HuH-7 (cell line): ENCODE data around the gene SIGMAR1.

Experiments
- DNase-seq: peaks from one replicate; pipeline ENCODE4 v3.0.0; 2011; ENCODE audit warnings: low spot score

The SIGMAR1 gene

GRCh38 chr9:34603610-34604231, 33.9 kb downstream of the SIGMAR1 start:
- peak; percentile 81 for DNase-seq

- no peak for DNase-seq
These were observed 35.5 kb downstream of the SIGMAR1 start for GRCh38 chr9:34601937-34602573.

DNA sequence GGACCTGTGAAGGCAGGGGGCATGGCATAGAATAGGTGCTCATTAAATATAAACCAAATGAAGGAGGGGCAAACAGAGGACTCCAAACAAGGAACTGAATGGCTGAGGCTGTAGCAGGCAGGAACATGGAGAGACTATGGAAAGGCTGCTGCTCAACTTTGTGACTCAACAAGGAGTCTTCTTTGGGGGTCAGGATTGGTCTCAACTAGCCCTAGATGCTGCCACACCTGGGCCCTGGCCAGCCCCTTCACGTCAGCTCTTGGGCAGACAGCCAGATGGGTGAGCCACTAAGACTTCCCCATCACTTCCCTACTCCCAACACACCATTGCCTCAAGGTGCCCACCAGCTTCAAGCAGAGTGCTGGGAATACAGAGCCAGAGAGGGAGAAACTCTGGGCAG, 36.7 kb downstream of the SIGMAR1 start:
- DNase-seq: no peak

- DNase-seq: no peak
These were observed 38.0 kb downstream of the SIGMAR1 start for GRCh38 chr9:34599546-34599945.

DNA sequence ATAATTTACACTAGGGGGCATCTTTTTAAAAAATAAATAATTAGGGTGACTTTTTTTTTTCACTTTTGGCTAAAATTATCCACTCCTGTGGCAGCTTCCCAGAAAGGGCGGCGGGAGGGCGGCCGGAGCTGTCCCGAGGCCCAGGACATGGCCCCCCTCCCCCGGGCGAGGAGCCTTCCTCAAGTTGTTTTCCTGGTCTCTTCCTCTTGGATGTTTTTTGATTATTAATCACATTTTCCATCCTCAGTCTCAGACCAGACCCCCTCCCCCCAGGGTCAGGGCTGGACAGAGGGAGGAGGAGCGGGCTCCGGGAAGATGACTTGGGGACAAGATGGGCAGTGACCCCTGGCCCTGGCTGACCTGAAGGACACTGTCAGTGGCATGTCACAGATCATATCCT, 43.4 kb downstream of the SIGMAR1 start:
- DNase-seq: no peak

DNA sequence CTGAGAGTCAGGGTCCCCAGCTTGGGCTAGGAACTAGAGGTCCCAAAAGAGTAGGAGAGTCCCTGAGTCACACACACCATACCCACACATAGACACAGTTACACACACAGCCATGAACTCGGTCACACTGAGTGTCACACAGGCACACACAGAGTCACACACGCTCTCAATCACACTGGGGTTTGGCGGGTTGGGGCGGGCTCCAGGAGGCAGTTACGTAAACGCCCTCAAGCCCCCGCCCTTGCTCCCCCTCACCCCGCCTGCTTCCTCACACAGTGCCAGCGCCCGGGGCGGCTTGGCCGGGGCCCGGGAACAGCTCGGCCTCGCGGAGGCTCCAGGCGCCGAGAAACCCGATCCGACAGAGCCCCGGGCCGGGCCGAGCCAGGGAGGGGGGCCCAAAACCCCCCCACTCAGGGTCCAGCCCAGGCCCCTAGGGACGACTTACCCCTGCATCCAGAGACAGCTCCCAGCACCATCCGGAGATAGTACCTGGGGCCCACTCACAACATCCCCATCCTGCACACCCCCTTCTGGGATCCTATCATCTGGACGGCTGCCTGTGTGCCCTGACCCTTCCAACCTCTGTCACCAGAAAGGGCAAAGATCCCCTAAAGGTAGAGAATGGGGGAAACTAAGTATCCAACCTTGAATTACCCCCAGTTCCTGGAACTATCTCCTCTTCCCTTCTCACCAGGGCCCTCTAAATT, 44.5 kb downstream of the SIGMAR1 start:
- no peak for DNase-seq

GRCh38 chr9:34591917-34592866, 45.4 kb downstream of the SIGMAR1 start:
- DNase-seq: no peak

DNA sequence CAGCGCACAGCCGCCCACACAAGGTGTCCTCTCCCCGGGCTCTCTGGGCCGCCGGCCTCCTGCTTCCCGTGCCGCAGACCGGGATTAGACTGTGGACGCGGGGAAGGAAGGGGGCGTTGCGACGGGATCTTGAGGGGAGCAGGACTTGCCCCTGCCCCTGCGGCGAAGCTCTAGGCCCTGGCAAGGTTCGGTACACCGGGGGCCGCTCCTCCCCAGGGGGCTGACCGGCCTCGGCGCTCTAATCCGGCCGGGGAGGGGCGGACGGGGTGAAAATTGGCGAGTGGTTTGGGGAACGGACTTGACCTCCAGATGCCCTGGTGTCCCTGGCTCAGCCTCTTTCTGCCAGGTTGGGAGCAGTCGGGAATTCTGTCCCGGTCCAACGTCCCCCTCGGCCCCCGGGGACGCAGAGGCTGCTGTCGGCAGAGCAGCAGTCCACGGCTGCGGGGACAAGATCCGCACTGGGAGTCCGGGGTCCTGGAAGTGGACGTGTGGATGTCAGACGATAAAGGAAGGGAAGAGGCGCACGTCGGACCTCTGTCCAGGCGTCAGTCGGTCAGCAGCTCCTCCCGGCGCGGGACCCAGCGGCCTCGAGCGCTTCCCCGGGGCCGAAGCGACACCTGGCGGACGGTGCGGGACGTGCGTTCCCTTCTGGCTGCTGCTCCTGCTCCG, 46.2 kb downstream of the SIGMAR1 start:
- DNase-seq: peak; percentile 89

- DNase-seq: no peak
These were observed 47.0 kb downstream of the SIGMAR1 start for GRCh38 chr9:34590381-34591247.

DNA sequence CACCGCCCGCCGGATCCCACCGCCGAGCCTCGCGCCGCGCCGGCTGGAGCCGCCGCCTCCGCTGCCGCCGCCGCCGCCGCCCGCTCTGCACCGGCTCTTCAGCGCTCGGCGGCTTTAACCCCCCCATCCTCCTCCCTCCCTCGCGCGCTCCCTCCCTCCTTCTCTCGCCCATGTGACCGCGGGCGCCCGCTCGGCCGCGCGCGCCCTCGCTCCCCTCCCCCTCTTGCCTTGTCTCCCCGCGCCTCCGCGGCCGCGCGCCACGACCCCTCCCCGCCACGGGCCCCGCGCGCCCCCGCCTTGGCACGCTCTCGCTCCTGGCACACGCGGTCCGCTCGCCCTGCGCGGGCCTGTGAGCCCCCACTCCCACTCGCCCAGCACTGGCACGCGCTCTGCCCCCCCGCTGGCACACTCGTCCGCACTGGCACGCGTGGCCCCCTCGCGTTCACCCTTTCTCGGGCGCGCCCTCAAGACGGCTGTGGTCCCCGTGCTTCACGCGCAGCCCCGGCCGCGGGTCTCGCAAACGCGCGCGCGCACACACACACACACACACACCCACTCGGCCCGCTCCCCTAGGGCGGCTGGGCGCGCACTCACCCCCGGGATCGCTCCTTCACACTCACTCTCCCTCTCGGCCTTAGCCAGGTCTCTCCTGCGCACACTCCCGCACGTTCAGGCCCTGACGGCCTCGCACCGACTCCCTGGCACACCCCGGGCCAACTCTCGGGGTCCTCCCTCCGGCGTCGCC, 47.8 kb downstream of the SIGMAR1 start, which contains the start of gene CNTFR:
Gene CNTFR (minus strand): TSS at position 89 of the 745 bp plus-strand sequence. CDS start 20,743 bp downstream, outside the sequence.
- peak; percentile 60 for DNase-seq

- no peak for DNase-seq
These were observed 48.6 kb downstream of the SIGMAR1 start for GRCh38 chr9:34588671-34589635.

- DNase-seq: no peak
These were observed 50.3 kb downstream of the SIGMAR1 start for GRCh38 chr9:34587271-34587670.

GRCh38 chr9:34585946-34586669, 51.5 kb downstream of the SIGMAR1 start:
- DNase-seq: no peak

DNA sequence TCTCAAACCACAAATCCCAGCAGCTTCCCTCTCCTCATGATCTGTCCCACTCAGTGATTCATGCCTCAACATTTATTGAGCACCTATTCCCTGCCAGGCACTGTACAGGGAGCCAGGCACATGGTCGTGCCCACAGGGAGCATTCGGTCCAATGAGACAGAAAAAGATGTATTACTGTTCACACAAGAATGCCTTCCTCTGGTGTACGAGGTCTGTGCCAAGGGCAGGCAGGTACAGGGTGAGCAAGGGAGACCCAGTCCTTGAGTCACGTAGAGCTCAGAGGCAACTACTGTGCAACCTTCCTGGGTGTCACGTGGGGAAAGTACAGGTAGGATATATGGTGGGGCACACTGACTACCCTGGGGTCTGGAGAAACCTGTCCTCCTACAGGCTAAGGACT, 52.6 kb downstream of the SIGMAR1 start:
- no peak for DNase-seq
